Measurements from ENCODE around the gene SLC9A1. TPM values are rescaled to one million over a fixed set of nuclear protein-coding genes. Genes with fewer than 3 reads are reported as not detected.
"Not testable (repeated sequence)": the region's sequence is repeated elsewhere in the genome, so short reads cannot be mapped to it uniquely, and the experiment has no call there.

Gene SLC9A1
- 10.0 and 24.1 TPM in 2 replicates for total RNA-seq (2014; rRNA removed; shearing (Covaris generic))

GRCh38 chr1:27154991-27155781 is at the start of gene SLC9A1:
Gene SLC9A1 (minus strand): TSS chr1:27155125. CDS start chr1:27154334, 791 bp downstream.
- DNase-seq (ENCODE audit: low read depth): peak; percentile 81

GRCh38 chr1:27203946-27204345 is 49.0 kb upstream of the SLC9A1 start:
- DNase-seq (ENCODE audit: low read depth): no peak

- no peak for DNase-seq (ENCODE audit: low read depth)
Observed at GRCh38 chr1:27201295-27201694, 46.4 kb upstream of the SLC9A1 start.

GRCh38 chr1:27193194-27193593 is 38.3 kb upstream of the SLC9A1 start:
- DNase-seq (ENCODE audit: low read depth): no peak

GRCh38 chr1:27192039-27192529 is 37.2 kb upstream of the SLC9A1 start:
- peak; percentile 21 for DNase-seq (ENCODE audit: low read depth)

GRCh38 chr1:27184665-27185064 is 29.7 kb upstream of the SLC9A1 start:
- not testable (repeated sequence) for DNase-seq (ENCODE audit: low read depth)

GRCh38 chr1:27179979-27180378 is 25.1 kb upstream of the SLC9A1 start:
- no peak for DNase-seq (ENCODE audit: low read depth)

GRCh38 chr1:27179379-27179778 is 24.5 kb upstream of the SLC9A1 start:
- peak; percentile 32 for DNase-seq (ENCODE audit: low read depth)

- no peak for DNase-seq (ENCODE audit: low read depth)
Observed at GRCh38 chr1:27176954-27177353, 22.0 kb upstream of the SLC9A1 start.

- peak; percentile 29 for DNase-seq (ENCODE audit: low read depth)
Observed at GRCh38 chr1:27176323-27176722, 21.4 kb upstream of the SLC9A1 start.

GRCh38 chr1:27172992-27173391 is 18.1 kb upstream of the SLC9A1 start:
- DNase-seq (ENCODE audit: low read depth): not testable (repeated sequence)

GRCh38 chr1:27166929-27167328 is 12.0 kb upstream of the SLC9A1 start:
- no peak for DNase-seq (ENCODE audit: low read depth)

GRCh38 chr1:27166351-27166802 is 11.5 kb upstream of the SLC9A1 start:
- peak; percentile 68 for DNase-seq (ENCODE audit: low read depth)

- DNase-seq (ENCODE audit: low read depth): no peak
Observed at GRCh38 chr1:27163093-27163492, 8.2 kb upstream of the SLC9A1 start.

- DNase-seq (ENCODE audit: low read depth): no peak
Observed at GRCh38 chr1:27162090-27162489, 7.2 kb upstream of the SLC9A1 start.

GRCh38 chr1:27161594-27161993 is 6.7 kb upstream of the SLC9A1 start:
- DNase-seq (ENCODE audit: low read depth): no peak

- no peak for DNase-seq (ENCODE audit: low read depth)
Observed at GRCh38 chr1:27157194-27157593, 2.3 kb upstream of the SLC9A1 start.

- no peak for DNase-seq (ENCODE audit: low read depth)
Observed at GRCh38 chr1:27154469-27154990, 395 bp downstream of the SLC9A1 start.

- DNase-seq (ENCODE audit: low read depth): no peak
Observed at GRCh38 chr1:27153927-27154358, 982 bp downstream of the SLC9A1 start.

GRCh38 chr1:27153549-27153886 is 1.4 kb downstream of the SLC9A1 start:
- DNase-seq (ENCODE audit: low read depth): peak; percentile 34

GRCh38 chr1:27152829-27153548 is 1.9 kb downstream of the SLC9A1 start:
- no peak for DNase-seq (ENCODE audit: low read depth)

GRCh38 chr1:27152004-27152828 is 2.7 kb downstream of the SLC9A1 start:
- no peak for DNase-seq (ENCODE audit: low read depth)

Measured in M059J (cell line).